HT-29 (cell line): Measurements from ENCODE around the gene ACP6. TPM values are rescaled to one million over a fixed set of nuclear protein-coding genes. Genes with fewer than 3 reads are reported as not detected.
"Not testable (repeated sequence)": the region's sequence is repeated elsewhere in the genome, so short reads cannot be mapped to it uniquely, and the experiment has no call there.

ENCODE experiments used
- DNase-seq: peaks from one replicate; pipeline ENCODE4 v3.0.0-alpha.2; 2015; ENCODE audit warnings: low spot score
- total RNA-seq: library from RNA; depleted of rRNA; stranded (reverse); fragments of >200 nt; shearing (Covaris generic); gene quantifications from 2 replicates; pipeline ENCODE4 v1.2.3, GENCODE V29; 2014

Gene ACP6
- total RNA-seq, 1 experiment from 2014 or later: 38.7 TPM

- DNase-seq: no peak
Measured at GRCh38 chr1:147622731-147623130, 47.6 kb downstream of the ACP6 start.

GRCh38 chr1:147620543-147620942 lies 49.8 kb downstream of the ACP6 start:
- no peak for DNase-seq

- no peak for DNase-seq
Measured at GRCh38 chr1:147619741-147620140, 50.6 kb downstream of the ACP6 start.

- no peak for DNase-seq
Measured at GRCh38 chr1:147618771-147619170, 51.6 kb downstream of the ACP6 start.

GRCh38 chr1:147618077-147618569 lies 52.2 kb downstream of the ACP6 start:
- DNase-seq: no peak

GRCh38 chr1:147614966-147615365 lies 55.4 kb downstream of the ACP6 start:
- DNase-seq: not testable (repeated sequence)

GRCh38 chr1:147613506-147613905 lies 56.8 kb downstream of the ACP6 start:
- DNase-seq: no peak

GRCh38 chr1:147612366-147612765 lies 58.0 kb downstream of the ACP6 start:
- peak; percentile 78 for DNase-seq

GRCh38 chr1:147611586-147611985 lies 58.7 kb downstream of the ACP6 start:
- DNase-seq: no peak

- no peak for DNase-seq
Measured at GRCh38 chr1:147611021-147611426, 59.3 kb downstream of the ACP6 start.

GRCh38 chr1:147609358-147609757 lies 61.0 kb downstream of the ACP6 start:
- DNase-seq: no peak

- no peak for DNase-seq
Measured at GRCh38 chr1:147608596-147608995, 61.7 kb downstream of the ACP6 start.

GRCh38 chr1:147605591-147605990 lies 64.7 kb downstream of the ACP6 start:
- no peak for DNase-seq

- DNase-seq: no peak
Measured at GRCh38 chr1:147603986-147604385, 66.3 kb downstream of the ACP6 start.

- DNase-seq: peak; percentile 35
Measured at GRCh38 chr1:147600119-147601111, 69.9 kb downstream of the ACP6 start.

- DNase-seq: peak; percentile 91
Measured at GRCh38 chr1:147599362-147600118, 70.8 kb downstream of the ACP6 start.

- DNase-seq: peak; percentile 22
Measured at GRCh38 chr1:147598621-147599361, 71.5 kb downstream of the ACP6 start.

GRCh38 chr1:147597010-147597409 lies 73.3 kb downstream of the ACP6 start:
- DNase-seq: no peak
